Medulla oblongata (tissue), 1 donor: ENCODE data around the gene EPS8.
A peak's percentile ranks its signal among the peaks of the same experiment; 100 is the strongest.

Experiments
- DNase-seq: peaks from one replicate; pipeline ENCODE4 v3.0.0-alpha.2; 2015; ENCODE audit errors: extremely low spot score

EPS8 gene

GRCh38 chr12:15602051-15602672, 187.0 kb downstream of the EPS8 start:
- no peak for DNase-seq

- no peak for DNase-seq
Observed at GRCh38 chr12:15601210-15601800, 187.9 kb downstream of the EPS8 start.

- no peak for DNase-seq
Observed at GRCh38 chr12:15600223-15600935, 188.8 kb downstream of the EPS8 start.

- DNase-seq: peak; percentile 27
Observed at GRCh38 chr12:15599266-15600037, 189.7 kb downstream of the EPS8 start.

GRCh38 chr12:15597125-15597830, 191.9 kb downstream of the EPS8 start:
- no peak for DNase-seq

GRCh38 chr12:15596174-15596573, 193.0 kb downstream of the EPS8 start:
- no peak for DNase-seq

GRCh38 chr12:15592934-15593333, 196.3 kb downstream of the EPS8 start:
- DNase-seq: no peak

- DNase-seq: no peak
Observed at GRCh38 chr12:15591811-15592210, 197.4 kb downstream of the EPS8 start.

GRCh38 chr12:15590180-15590826, 198.9 kb downstream of the EPS8 start:
- peak; percentile 91 for DNase-seq

- no peak for DNase-seq
Observed at GRCh38 chr12:15589328-15590032, 199.7 kb downstream of the EPS8 start.

GRCh38 chr12:15584366-15585041, 204.7 kb downstream of the EPS8 start:
- peak; percentile 85 for DNase-seq

- DNase-seq: no peak
Observed at GRCh38 chr12:15583804-15584203, 205.4 kb downstream of the EPS8 start.

- no peak for DNase-seq
Observed at GRCh38 chr12:15581006-15581405, 208.2 kb downstream of the EPS8 start.

- no peak for DNase-seq
Observed at GRCh38 chr12:15580431-15580830, 208.8 kb downstream of the EPS8 start.

GRCh38 chr12:15575671-15576541, 213.3 kb downstream of the EPS8 start:
- no peak for DNase-seq

GRCh38 chr12:15574353-15574752, 214.8 kb downstream of the EPS8 start:
- no peak for DNase-seq
